Bronchial epithelial cell (primary cell): Measurements from ENCODE around the gene BANK1. TPM values are rescaled to one million over a fixed set of nuclear protein-coding genes. Genes with fewer than 3 reads are reported as not detected.

Experiments
- DNase-seq: peaks from one replicate; pipeline ENCODE4 v3.0.0-alpha.2; 2010; ENCODE audit warnings: low read depth
- FAIRE-seq: peaks from 2 replicates; lab custom pipeline; 2011; peaks lifted over from hg19 to GRCh38; lab: Jason Lieb, UNC
- H3K27me3 ChIP-seq: 2 replicates; pipeline ENCODE4 v1.5.1; 2011; ENCODE audit warnings: low read length; ENCODE audit not compliant: control insufficient read depth, insufficient read depth
- H3K36me3 ChIP-seq: 2 replicates; pipeline ENCODE4 v1.5.1; 2011; ENCODE audit warnings: low read length; ENCODE audit not compliant: control insufficient read depth, insufficient read depth
- H3K4me3 ChIP-seq: 2 replicates; pipeline ENCODE4 v1.5.1; 2011; ENCODE audit warnings: mild to moderate bottlenecking, low read depth, low read length, control low read depth
- total RNA-seq: library from RNA; depleted of rRNA; stranded (reverse); fragments of >200 nt; gene quantifications from 2 replicates; pipeline ENCODE4 v1.2.1, GENCODE V29; 2014
- TF ChIP-seq, protein P1 (sequence below): IDR thresholded peaks from 2 replicates; pipeline ENCODE4 v1.5.1; 2011; ENCODE audit warnings: mild to moderate bottlenecking, moderate library complexity, low read length, control low read depth, inconsistent platforms; ENCODE audit not compliant: insufficient read depth, severe bottlenecking

BANK1 gene
- total RNA-seq, 1 donor from 2014 or later, result 0.26 TPM

DNA sequence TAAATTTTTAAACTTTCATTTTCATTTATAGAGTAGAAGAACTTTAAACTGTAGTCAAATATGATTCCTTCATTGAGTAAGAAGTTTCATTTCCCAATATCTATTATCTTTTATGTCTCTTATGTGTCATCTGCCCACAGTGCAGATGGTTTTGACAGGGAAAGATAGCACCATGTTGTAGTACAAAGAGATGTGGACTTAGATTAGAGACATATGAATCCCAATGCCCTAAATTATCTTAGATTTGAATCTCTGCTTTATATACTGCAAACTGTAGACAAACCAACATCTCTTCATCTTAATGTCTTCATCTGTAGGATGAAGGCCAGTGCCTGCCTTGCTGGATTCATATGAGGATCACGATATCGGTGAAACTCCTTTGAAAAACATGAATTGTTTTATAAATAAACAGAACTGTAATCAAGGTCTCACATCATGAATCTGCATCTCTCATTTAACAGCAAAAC is 217.5 kb downstream of the BANK1 start:
- Histone ChIP-seq H3K4me3 (no peak overlapping the region), H3K27me3 (no peaks in the 10 kb centered on the region), H3K36me3 (no peaks in the 10 kb centered on the region)
- DNase-seq (no peak), FAIRE-seq (no peak)
- TF ChIP-seq, protein P1, sequence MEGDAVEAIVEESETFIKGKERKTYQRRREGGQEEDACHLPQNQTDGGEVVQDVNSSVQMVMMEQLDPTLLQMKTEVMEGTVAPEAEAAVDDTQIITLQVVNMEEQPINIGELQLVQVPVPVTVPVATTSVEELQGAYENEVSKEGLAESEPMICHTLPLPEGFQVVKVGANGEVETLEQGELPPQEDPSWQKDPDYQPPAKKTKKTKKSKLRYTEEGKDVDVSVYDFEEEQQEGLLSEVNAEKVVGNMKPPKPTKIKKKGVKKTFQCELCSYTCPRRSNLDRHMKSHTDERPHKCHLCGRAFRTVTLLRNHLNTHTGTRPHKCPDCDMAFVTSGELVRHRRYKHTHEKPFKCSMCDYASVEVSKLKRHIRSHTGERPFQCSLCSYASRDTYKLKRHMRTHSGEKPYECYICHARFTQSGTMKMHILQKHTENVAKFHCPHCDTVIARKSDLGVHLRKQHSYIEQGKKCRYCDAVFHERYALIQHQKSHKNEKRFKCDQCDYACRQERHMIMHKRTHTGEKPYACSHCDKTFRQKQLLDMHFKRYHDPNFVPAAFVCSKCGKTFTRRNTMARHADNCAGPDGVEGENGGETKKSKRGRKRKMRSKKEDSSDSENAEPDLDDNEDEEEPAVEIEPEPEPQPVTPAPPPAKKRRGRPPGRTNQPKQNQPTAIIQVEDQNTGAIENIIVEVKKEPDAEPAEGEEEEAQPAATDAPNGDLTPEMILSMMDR, result no peak

- DNase-seq (no peak), FAIRE-seq (no peak)
- TF ChIP-seq, protein P1, result no peak
- Histone ChIP-seq H3K27me3 (no peaks in the 10 kb centered on the region), H3K4me3 (no peak overlapping the region), H3K36me3 (no peaks in the 10 kb centered on the region)
Measured at GRCh38 chr4:102008711-102009110, 218.2 kb downstream of the BANK1 start.

GRCh38 chr4:102022343-102022742 is 231.8 kb downstream of the BANK1 start:
- H3K36me3 ChIP-seq, result no peaks in the 10 kb centered on the region
- H3K27me3 ChIP-seq, result no peaks in the 10 kb centered on the region
- FAIRE-seq (no peak), DNase-seq (no peak)
- TF ChIP-seq, protein P1, result no peak
- H3K4me3 ChIP-seq, result no peak overlapping the region

GRCh38 chr4:102027961-102028360 is 237.4 kb downstream of the BANK1 start:
- H3K36me3 ChIP-seq, result no peaks in the 10 kb centered on the region
- FAIRE-seq, result no peak

GRCh38 chr4:102031406-102031805 is 240.9 kb downstream of the BANK1 start:
- DNase-seq (no peak), FAIRE-seq (no peak)
- H3K27me3 ChIP-seq, result no peaks in the 10 kb centered on the region
- TF ChIP-seq, protein P1, result no peak
- no peaks in the 10 kb centered on the region for H3K36me3 ChIP-seq
- H3K4me3 ChIP-seq, result no peak overlapping the region

More at GRCh38 chr4:102027961-102028360, 237.4 kb downstream of the BANK1 start:
- Histone ChIP-seq H3K4me3 (no peak overlapping the region), H3K27me3 (no peaks in the 10 kb centered on the region)
- DNase-seq, result no peak
- TF ChIP-seq, protein P1, result no peak

GRCh38 chr4:102036016-102036415 is 245.5 kb downstream of the BANK1 start:
- no peak for DNase-seq
- Histone ChIP-seq H3K4me3 (no peak overlapping the region), H3K27me3 (no peaks in the 10 kb centered on the region), H3K36me3 (no peaks in the 10 kb centered on the region)
- TF ChIP-seq, protein P1, result no peak
- no peak for FAIRE-seq
